ENCODE measurements around the gene SH3TC2.

The SH3TC2 gene

DNA sequence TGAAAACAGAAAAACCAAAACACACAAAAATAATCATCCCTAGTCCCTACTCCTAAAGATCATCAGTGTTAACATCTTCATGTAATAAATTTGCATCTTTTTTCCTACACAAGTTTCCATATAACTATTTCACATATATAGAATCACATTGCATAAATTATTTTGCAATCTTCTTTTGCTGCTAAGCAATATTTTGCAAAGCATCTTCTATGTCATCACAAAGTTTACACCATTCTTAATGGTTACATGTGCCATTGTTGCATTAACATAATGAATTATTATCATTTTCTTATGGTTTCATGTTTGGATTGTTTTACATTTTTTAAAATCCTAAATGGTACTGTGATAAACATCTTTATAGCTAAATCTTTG is 17.8 kb downstream of the SH3TC2 start:
- no peak overlapping the region for H3K4me3 Mint-ChIP-seq
- H3K4me1 Mint-ChIP-seq (ENCODE audit: low read depth) = no peaks in the 10 kb centered on the region

DNA sequence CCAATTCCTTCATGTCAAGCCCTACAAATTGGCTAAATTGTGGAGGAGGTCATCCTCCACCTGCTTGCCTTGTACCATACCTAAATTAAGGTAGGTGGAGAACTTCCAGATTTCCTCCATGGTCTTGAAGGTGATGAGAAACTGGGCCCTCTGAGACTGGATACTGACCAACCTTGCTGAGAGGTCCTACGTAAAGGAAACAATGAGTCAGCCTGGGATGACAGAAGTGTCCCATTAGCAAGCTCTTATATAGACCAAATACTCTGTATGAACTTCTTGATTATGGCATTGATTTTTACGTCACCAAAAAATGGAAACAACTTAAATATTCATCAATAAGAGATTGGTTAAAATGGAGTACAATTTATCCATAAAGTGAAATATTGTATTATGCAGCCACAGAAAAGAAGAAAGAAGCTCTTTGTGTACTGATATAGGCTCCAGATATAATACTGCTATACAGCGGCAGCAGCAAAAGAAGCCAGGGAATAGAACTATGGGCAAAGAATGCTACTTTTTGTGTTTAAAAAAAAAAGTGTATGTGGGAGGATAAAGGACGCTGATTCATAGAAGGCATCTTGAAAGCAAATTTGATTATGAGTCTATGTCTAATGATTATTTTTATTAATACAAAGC is 18.3 kb downstream of the SH3TC2 start:
- Mint-ChIP-seq H3K4me3 (no peak overlapping the region), H3K9me3 (ENCODE audit: low read depth) (no peaks in the 10 kb centered on the region), H3K27ac (no peak overlapping the region), H3K4me1 (ENCODE audit: low read depth) (no peaks in the 10 kb centered on the region), H3K36me3 (no peaks in the 10 kb centered on the region), H3K27me3 (no peaks in the 10 kb centered on the region)

More for the DNA sequence above, 17.8 kb downstream of the SH3TC2 start:
- Mint-ChIP-seq H3K27me3 (no peaks in the 10 kb centered on the region), H3K27ac (no peak overlapping the region), H3K36me3 (no peaks in the 10 kb centered on the region), H3K9me3 (ENCODE audit: low read depth) (no peaks in the 10 kb centered on the region)

DNA sequence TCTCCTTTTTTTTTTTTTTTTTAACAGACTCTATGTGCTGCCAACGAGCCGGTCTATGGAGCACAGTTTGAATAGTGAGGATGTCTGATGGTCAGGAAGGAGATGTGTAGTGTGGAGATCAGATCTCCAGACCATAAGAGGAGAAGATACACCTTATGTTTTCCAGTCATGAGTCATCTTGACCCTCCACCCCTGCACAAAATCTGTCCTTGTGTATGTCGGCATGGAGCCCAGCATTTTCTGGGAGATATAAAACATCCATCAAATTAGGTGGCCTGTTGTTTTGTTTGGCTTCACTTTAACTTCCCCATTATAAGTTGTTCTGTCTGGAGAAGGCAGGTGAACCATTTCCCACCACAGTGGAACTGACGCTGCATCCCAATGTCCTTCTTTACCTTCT is 19.2 kb downstream of the SH3TC2 start:
- Mint-ChIP-seq H3K4me1 (ENCODE audit: low read depth) (no peaks in the 10 kb centered on the region), H3K36me3 (no peaks in the 10 kb centered on the region), H3K27me3 (peaks cover 1% of the 10 kb centered on the region), H3K4me3 (no peak overlapping the region), H3K27ac (no peak overlapping the region), H3K9me3 (ENCODE audit: low read depth) (no peaks in the 10 kb centered on the region)

DNA sequence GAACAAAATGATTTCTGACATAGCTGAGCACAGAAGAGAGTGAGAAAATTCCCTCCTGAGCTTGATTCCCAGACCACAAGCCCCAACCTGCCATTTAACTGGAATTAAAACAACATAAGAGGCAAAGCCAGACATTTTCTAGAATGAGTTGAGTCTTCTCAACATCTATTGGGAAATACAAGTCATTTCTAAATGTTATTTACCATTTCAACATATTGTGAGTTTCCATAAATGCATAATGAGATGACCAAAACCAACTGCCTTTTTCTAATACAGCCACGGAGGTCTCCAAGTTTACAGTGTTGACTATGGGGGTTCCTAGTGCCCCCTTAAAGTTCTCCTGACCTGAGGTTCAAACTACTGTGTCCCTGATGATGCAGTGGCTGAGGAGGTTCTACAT is 20.0 kb downstream of the SH3TC2 start:
- H3K36me3 Mint-ChIP-seq = no peaks in the 10 kb centered on the region
- H3K4me1 Mint-ChIP-seq (ENCODE audit: low read depth) = no peaks in the 10 kb centered on the region
- H3K4me3 Mint-ChIP-seq = no peak overlapping the region
- H3K27ac Mint-ChIP-seq = no peak overlapping the region
- peaks cover 1% of the 10 kb centered on the region for H3K27me3 Mint-ChIP-seq
- no peaks in the 10 kb centered on the region for H3K9me3 Mint-ChIP-seq (ENCODE audit: low read depth)

DNA sequence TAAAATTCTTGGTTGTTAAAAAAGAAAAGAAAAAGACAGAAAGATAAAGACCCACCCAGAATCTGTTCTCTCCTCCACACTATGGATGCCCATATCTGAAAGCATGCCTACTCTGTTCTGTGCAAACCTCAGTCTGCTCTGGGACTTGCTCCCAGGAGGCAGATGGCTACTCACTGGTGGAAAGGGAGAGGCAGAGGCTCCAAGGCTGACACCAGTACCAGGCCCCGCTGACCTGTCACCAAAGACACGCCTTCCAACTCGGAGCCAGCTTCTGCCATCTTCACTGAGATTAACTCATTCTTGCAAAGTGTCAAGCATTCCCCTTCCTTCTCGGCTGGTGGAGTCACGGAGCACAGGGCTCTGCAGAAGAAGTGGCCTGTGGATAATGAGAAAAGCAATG is 21.6 kb downstream of the SH3TC2 start:
- Mint-ChIP-seq H3K4me3 (no peak overlapping the region), H3K27ac (no peak overlapping the region)

DNA sequence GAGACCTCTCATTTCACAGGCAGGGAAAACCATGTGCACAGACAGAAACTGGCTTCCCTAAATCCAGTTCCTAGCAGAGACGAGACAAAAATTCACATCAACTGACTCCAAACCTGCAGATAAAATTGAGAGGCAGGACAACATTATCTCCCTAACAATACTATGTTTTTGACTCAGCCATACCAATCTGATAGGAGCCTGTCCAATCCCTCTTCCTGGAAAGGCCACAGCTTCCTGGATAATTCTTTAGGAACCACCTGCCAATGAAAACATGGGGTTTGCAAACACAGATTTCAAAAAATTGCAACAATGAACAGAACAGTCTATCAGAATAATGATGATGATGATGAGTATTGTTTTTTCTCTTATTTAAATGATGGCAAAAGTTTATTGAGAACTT is 22.4 kb downstream of the SH3TC2 start:
- Mint-ChIP-seq H3K9me3 (ENCODE audit: low read depth) (no peaks in the 10 kb centered on the region), H3K36me3 (no peaks in the 10 kb centered on the region), H3K4me3 (no peak overlapping the region), H3K4me1 (ENCODE audit: low read depth) (no peaks in the 10 kb centered on the region), H3K27ac (no peak overlapping the region), H3K27me3 (peaks cover 1% of the 10 kb centered on the region)

More for the DNA sequence above, 21.6 kb downstream of the SH3TC2 start:
- Mint-ChIP-seq H3K9me3 (ENCODE audit: low read depth) (no peaks in the 10 kb centered on the region), H3K4me1 (ENCODE audit: low read depth) (no peaks in the 10 kb centered on the region), H3K27me3 (peaks cover 1% of the 10 kb centered on the region), H3K36me3 (no peaks in the 10 kb centered on the region)

DNA sequence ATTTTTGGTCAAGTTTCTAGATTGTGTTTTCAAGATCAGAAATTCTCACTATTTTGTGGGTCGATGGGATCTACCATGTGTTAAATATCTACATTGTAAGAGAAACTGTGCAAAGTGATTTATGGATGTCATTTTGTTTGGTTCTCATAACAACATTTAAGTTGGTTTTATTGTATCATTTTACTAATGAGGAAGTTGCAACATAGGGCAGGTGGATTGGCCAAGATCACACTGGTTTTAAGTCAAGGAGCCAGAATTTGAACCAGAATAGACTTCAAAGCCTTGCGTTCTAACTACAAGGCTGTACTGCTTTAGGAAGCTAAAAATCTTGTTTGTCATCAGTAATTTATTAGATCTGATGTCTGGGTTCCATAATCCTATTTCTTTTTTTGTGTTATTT is 23.4 kb downstream of the SH3TC2 start:
- H3K4me3 Mint-ChIP-seq = no peak overlapping the region
- no peaks in the 10 kb centered on the region for H3K9me3 Mint-ChIP-seq (ENCODE audit: low read depth)
- no peaks in the 10 kb centered on the region for H3K36me3 Mint-ChIP-seq
- H3K27me3 Mint-ChIP-seq = peaks cover 4% of the 10 kb centered on the region
- H3K27ac Mint-ChIP-seq = no peak overlapping the region
- H3K4me1 Mint-ChIP-seq (ENCODE audit: low read depth) = peaks cover 3% of the 10 kb centered on the region

DNA sequence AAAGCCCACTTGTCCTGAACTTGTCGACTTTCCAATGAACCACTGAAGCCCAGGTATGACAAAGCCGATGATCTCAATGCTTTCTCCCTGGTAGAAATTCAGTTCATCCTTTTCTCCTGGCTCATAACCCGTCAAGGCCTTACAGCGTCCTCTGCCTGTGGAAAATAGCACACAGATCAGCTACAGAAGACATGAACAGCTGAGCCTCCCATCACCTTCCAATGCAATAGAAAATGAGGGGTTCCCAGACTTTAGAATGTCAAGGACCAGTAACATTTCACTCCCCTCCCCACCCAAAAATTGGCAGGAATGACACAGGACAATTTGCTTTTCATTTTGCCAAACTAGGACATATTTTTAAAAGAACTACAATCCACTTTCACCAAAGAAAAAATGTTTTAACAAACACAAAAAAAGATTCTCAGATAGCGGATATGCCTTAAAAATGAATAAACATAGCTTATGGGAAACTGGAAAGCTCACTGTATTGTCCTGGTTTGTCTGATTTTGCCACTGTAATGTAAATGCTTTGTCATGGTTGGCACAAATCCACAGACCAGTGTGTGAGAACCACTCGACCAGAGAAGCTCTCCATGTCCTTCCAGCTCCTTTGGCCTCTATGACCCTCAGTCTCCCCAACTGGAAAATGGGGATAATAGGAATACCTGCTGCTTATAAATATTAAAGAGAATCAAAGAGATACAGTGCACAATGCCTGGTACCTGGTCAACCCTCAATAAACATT is 24.4 kb downstream of the SH3TC2 start:
- H3K27ac Mint-ChIP-seq = no peak overlapping the region
- no peaks in the 10 kb centered on the region for H3K36me3 Mint-ChIP-seq
- H3K9me3 Mint-ChIP-seq (ENCODE audit: low read depth) = no peaks in the 10 kb centered on the region
- no peak overlapping the region for H3K4me3 Mint-ChIP-seq
- H3K27me3 Mint-ChIP-seq = peaks cover 4% of the 10 kb centered on the region
- H3K4me1 Mint-ChIP-seq (ENCODE audit: low read depth) = peaks cover 3% of the 10 kb centered on the region

DNA sequence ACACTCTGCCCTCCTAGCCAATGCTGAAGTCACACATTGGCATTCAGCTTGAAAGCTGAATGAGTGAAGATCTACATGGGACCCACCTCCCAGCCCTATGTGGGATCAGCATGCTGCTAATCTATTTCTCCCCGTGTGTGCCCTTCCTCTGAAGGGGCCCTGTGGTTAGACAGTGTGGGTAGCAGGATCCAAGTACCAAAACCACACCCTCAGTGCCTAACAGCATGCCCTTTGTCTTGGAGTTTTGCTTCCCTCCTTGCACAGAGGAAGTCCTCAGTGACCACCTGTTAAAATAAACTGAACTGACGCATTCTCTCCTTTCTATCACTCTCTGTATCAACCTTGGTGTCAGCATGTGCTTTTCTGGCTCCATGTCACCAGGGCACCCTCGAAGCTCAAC is 25.0 kb downstream of the SH3TC2 start:
- H3K4me1 Mint-ChIP-seq (ENCODE audit: low read depth) = peaks cover 3% of the 10 kb centered on the region
- no peaks in the 10 kb centered on the region for H3K36me3 Mint-ChIP-seq
- peaks cover 4% of the 10 kb centered on the region for H3K27me3 Mint-ChIP-seq
- no peak overlapping the region for H3K4me3 Mint-ChIP-seq
- H3K9me3 Mint-ChIP-seq (ENCODE audit: low read depth) = no peaks in the 10 kb centered on the region
- no peak overlapping the region for H3K27ac Mint-ChIP-seq

DNA sequence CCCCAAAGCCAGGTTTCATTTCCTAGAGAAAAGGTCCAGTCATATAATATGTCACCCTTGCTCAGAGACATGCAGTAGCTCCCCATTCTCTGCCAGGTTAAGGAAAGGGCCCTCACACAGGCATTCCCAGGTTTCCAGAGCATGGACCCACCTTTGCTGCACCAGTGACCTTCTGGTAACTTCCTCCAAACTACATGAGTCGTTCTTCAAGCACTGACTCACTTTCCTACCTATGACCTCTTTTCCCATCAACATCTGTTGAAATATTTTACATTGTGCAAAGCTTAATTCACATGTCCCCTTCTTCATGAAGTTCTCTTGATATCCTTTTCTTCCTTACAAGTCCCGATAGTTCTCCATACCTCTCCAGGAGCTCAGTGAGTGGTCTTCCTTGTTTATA is 25.9 kb downstream of the SH3TC2 start:
- peaks cover 4% of the 10 kb centered on the region for H3K27me3 Mint-ChIP-seq
- no peaks in the 10 kb centered on the region for H3K9me3 Mint-ChIP-seq (ENCODE audit: low read depth)
- no peak overlapping the region for H3K4me3 Mint-ChIP-seq
- no peaks in the 10 kb centered on the region for H3K36me3 Mint-ChIP-seq
- H3K27ac Mint-ChIP-seq = no peak overlapping the region
- peaks cover 3% of the 10 kb centered on the region for H3K4me1 Mint-ChIP-seq (ENCODE audit: low read depth)

DNA sequence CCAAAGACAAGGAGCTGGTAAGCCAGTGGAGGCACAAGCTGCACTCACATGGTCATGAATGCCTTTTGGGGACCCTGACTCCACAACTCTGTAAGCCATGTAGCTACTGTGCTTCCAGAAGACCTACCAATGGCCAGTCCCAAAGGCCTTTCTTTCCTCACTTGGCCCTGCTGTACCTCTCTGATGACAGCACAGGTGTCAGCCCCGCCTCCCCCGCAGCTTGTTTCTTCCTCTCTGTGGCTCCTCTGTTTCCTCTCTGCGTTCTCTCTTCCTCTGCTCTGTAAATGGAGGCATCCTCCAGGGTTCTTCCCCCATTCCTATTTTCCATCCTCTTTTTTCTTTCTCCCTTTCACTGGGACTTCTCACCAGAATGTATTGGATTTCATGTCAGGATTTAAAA is 26.7 kb downstream of the SH3TC2 start:
- Mint-ChIP-seq H3K27ac (no peak overlapping the region), H3K27me3 (peaks cover 4% of the 10 kb centered on the region), H3K4me1 (ENCODE audit: low read depth) (peaks cover 3% of the 10 kb centered on the region), H3K36me3 (no peaks in the 10 kb centered on the region), H3K9me3 (ENCODE audit: low read depth) (no peaks in the 10 kb centered on the region), H3K4me3 (no peak overlapping the region)

DNA sequence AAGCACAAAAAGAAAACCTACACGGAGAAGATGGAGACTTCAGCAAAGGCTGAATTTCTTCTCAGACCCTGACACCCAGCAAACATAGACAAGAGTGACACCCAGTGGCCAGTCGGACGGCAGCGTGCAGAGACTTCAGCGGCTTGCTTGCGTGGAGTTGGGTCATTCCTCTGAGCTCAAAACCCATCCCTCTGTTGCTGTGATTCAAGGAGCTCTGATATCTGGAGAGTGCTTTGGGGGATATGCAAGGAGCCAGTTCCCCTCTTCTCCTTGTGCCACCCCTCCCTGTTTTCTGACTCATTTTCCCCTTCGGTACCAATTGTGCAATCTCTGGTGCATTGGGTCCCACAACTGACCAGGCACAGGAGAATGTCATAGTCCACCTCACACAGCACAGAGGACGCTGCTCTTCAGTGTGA is 27.5 kb downstream of the SH3TC2 start:
- no peaks in the 10 kb centered on the region for H3K36me3 Mint-ChIP-seq
- H3K27ac Mint-ChIP-seq = no peak overlapping the region
- no peaks in the 10 kb centered on the region for H3K9me3 Mint-ChIP-seq (ENCODE audit: low read depth)
- peaks cover 4% of the 10 kb centered on the region for H3K27me3 Mint-ChIP-seq
- H3K4me3 Mint-ChIP-seq = no peak overlapping the region
- peaks cover 3% of the 10 kb centered on the region for H3K4me1 Mint-ChIP-seq (ENCODE audit: low read depth)

DNA sequence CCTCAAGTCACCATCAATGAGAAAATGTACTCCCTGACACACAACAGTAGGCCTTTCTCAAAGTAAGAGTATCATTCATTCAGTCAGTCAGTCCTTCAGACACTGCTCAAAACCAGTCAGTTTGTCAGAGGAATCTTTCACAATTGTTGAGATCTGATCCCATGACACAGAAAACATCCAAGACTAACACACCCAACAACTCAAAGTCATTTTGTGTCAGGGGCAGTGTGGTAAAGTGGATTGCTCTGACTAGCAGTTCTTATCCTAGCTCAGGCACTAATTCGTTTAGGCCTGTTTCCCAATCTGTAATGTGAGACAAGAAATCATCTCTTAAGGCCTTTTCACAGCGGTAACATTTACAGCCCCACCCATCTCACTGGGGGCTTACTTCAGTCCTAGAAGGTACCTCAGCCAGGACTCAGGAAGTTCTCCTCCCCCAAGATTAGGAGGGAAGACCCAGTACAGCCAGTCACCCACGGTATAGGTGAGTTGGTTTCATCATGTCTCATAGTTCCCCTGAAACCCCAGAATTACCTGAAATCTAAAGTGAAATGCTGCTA is 31.9 kb downstream of the SH3TC2 start:
- no peak overlapping the region for H3K4me3 Mint-ChIP-seq
- no peaks in the 10 kb centered on the region for H3K9me3 Mint-ChIP-seq (ENCODE audit: low read depth)

DNA sequence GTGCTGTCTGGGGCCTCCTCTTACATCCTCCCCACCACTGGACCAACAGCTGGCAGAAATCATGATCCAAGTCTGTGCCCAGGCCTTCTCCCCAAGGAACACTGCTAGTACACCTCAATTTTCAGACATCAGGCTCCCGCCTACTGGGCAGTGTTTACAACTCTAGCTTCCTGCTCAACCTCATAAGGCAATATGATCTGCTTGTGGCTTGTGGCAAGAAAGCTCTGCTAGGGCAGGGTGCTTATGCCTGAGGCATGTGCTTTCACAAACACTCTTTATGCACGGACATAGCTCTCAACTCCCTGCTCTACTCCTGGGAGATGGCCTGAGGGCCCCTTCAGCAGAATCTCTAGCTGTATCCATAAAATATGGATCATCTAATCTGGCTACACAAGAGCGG is 32.5 kb downstream of the SH3TC2 start:
- Mint-ChIP-seq H3K4me3 (no peak overlapping the region), H3K27me3 (peaks cover 3% of the 10 kb centered on the region), H3K4me1 (ENCODE audit: low read depth) (peaks cover 3% of the 10 kb centered on the region), H3K9me3 (ENCODE audit: low read depth) (no peaks in the 10 kb centered on the region), H3K27ac (no peak overlapping the region), H3K36me3 (no peaks in the 10 kb centered on the region)

More for the DNA sequence above, 31.9 kb downstream of the SH3TC2 start:
- Mint-ChIP-seq H3K36me3 (no peaks in the 10 kb centered on the region), H3K27me3 (peaks cover 3% of the 10 kb centered on the region), H3K4me1 (ENCODE audit: low read depth) (peaks cover 3% of the 10 kb centered on the region), H3K27ac (no peak overlapping the region)

DNA sequence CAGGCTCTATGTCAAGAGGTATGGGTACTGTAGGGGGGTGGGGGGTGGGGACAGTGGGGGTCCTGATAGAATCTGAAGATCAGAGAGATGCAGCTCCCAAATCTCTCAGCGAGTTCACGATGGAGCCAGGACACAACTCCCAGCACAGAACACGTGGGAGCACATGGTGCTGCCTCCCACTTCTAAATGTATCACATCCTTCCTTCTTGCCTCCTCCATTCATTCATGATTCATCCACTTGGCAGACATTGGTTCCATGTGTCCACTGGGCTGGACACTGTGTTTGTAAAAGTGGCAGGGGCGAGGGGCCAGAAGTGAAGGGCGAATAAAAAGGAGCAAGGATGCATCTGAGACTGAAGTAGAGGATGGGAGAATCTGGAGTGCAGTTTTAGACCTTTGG is 33.9 kb downstream of the SH3TC2 start:
- Mint-ChIP-seq H3K9me3 (ENCODE audit: low read depth) (no peaks in the 10 kb centered on the region), H3K27me3 (no peaks in the 10 kb centered on the region), H3K36me3 (no peaks in the 10 kb centered on the region), H3K4me1 (ENCODE audit: low read depth) (no peaks in the 10 kb centered on the region), H3K4me3 (no peak overlapping the region), H3K27ac (no peak overlapping the region)

DNA sequence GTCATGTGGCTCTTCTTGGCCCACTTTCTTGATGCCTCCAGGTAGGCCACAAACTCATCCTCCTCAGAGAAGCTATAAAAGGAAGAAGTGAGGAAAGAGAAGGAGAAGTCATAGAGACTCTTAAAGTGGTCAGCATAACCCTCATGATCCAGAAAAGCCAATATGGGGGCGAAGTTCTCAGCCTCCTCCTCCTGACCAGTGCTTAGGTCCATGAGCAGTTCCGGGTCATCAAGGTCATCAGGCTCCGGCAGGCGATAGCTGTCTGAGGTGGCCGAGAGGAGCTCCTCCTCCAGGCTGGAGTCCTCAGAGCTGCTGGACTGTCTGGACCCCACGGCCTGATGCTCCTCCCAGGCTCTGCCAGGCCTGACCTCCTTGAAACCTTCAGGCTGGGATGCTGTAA is 34.7 kb downstream of the SH3TC2 start:
- Mint-ChIP-seq H3K27me3 (no peaks in the 10 kb centered on the region), H3K9me3 (ENCODE audit: low read depth) (no peaks in the 10 kb centered on the region), H3K4me3 (no peak overlapping the region), H3K27ac (no peak overlapping the region), H3K36me3 (no peaks in the 10 kb centered on the region), H3K4me1 (ENCODE audit: low read depth) (no peaks in the 10 kb centered on the region)
